C4-2B (cell line): ENCODE measurements around the gene TYW1.
"Not testable (repeated sequence)": the region's sequence is repeated elsewhere in the genome, so short reads cannot be mapped to it uniquely, and the experiment has no call there.

Experiments used
- H3K27ac ChIP-seq: fragments of 450-650 bp; 2 replicates; pipeline ENCODE4 v1.5.1; 2017
- ZFX ChIP-seq: fragments of 450-650 bp; IDR thresholded peaks from 2 replicates; pipeline ENCODE4 v1.6.1; 2017
- TF ChIP-seq, protein P1 (sequence below): fragments of 450-650 bp; conservative IDR thresholded peaks from 2 replicates; pipeline ENCODE4 v1.5.1; 2017; ENCODE audit warnings: mild to moderate bottlenecking

The TYW1 gene

DNA sequence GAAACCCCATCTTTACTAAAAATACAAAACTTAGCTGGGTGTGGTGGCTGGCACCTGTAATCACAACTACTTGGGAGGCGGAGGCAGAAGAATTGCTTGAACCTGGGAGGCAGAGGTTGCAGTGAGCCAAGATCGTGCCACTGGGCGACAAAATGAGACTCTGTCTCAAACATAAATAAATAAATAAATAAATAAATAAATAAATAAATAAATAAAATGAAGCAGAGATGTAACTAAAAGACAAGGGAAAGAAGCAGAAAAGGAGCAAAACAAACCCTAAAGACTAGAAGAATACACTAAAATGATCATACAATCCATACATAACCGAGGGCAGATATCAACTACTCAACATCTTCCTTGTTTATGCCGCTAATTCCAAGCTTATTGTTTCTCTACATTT is 209.8 kb downstream of the TYW1 start:
- TF ChIP-seq, protein P1, sequence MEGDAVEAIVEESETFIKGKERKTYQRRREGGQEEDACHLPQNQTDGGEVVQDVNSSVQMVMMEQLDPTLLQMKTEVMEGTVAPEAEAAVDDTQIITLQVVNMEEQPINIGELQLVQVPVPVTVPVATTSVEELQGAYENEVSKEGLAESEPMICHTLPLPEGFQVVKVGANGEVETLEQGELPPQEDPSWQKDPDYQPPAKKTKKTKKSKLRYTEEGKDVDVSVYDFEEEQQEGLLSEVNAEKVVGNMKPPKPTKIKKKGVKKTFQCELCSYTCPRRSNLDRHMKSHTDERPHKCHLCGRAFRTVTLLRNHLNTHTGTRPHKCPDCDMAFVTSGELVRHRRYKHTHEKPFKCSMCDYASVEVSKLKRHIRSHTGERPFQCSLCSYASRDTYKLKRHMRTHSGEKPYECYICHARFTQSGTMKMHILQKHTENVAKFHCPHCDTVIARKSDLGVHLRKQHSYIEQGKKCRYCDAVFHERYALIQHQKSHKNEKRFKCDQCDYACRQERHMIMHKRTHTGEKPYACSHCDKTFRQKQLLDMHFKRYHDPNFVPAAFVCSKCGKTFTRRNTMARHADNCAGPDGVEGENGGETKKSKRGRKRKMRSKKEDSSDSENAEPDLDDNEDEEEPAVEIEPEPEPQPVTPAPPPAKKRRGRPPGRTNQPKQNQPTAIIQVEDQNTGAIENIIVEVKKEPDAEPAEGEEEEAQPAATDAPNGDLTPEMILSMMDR: no peak

DNA sequence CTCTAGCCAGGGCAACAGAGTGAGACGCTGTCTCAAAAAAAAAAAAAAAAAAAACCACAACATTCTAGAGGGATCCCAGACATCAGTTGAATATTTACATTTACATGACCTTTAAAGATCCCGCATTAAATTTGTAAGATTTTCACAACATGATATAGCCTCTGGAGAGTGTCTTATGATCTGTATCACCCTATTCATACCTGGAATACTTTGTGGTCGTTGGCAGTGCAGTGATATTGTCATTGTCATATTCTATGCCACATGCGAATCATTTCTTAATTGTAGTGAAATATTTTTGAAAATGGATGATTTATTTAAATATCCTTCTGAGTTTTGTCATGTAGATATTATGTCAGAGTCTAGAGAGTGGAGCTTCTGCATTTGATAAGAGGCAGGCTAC is 212.0 kb downstream of the TYW1 start:
- H3K27ac ChIP-seq: not testable (repeated sequence)

More for the DNA sequence above, 209.8 kb downstream of the TYW1 start:
- H3K27ac ChIP-seq: no peak overlapping the region

DNA sequence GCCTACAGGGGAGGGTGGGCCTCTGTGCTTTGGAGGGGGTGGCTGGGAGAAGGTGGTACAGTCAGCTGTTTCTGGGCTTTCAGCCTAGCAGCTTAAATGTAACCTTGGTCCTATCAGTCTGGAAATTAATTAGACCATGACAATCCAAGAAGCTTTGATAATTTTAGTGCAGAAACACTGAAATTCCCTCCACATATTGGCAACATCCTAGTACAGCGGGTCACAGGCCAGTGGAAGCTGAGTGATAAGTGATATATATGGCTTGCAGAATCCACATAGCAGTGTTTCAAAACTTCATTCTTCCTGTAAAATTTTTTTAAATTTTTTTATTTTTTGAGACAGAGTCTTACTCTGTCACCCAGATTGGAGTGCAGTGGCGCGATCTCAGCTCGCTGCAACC is 212.6 kb downstream of the TYW1 start:
- TF ChIP-seq ZFX: no peak
- TF ChIP-seq, protein P1: no peak
- no peak overlapping the region for H3K27ac ChIP-seq

DNA sequence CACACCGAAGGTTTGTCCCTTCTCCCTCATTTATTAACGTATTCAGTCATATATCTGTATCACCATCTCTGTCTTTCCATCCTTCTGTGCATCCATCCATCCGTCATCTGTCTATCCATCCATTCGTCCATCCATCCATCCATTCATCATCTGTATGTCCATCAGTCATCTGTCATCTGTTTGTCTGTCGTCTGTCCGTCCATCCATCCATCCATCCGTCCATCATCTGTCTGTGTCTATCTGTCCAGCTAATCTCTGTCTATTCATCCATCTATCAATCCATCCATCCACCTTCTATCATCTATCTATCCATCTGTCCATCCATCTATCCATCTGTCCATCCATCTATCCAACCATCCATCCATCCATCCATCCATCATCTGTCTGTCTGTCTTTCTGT is 213.9 kb downstream of the TYW1 start:
- no peak for TF ChIP-seq ZFX
- TF ChIP-seq, protein P1: no peak
- H3K27ac ChIP-seq: no peak overlapping the region

DNA sequence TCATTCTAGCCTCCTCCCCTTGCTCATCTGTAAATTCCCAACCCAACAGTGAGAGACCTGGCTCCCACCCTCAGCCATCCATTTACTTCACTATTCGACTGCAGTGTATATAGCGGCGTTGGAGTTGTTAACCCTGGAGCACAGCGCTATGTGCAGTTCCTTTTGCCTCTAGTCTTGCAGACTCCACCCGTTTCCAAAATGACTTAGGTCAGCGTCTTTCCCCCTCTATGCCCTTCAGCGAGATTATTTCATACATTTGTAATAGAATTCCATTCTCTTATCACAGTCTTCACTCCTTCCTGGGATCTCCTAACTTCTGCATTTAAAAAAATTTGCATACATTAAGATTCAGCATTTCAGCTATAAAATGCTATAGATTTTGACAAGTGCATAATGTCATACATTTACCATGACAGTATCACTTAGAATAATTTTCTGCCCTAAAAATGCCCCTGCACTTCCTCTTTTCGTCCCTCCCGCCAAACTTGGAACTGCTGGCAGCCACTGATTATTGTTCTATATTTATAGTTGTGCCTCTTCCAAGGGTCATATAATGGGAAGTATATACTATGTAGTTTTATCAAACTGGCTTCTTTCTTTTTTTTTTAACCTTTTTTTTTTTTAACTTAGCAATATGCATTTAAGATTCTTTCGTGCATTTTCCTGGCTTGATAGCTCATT is 215.2 kb downstream of the TYW1 start:
- H3K27ac ChIP-seq: not testable (repeated sequence)

DNA sequence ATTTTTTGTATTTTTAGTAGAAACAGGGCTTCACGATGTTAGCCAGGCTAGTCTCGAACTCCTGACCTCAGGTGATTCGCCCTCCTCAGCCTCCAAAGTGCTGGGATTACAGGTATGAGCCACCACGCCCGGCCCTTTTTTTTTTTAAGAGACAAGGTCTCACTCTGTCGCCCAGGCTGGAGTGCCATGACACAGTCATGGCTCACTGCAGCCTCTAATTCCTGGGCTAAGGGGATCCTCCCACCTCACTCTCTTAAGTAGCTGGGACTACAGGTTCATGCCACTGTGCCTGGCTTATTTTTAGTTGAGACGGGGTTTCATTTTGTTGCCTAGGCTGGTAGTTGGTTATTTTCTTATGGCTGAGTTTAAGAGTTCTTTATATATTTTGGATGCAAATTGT is 216.4 kb downstream of the TYW1 start:
- not testable (repeated sequence) for H3K27ac ChIP-seq

DNA sequence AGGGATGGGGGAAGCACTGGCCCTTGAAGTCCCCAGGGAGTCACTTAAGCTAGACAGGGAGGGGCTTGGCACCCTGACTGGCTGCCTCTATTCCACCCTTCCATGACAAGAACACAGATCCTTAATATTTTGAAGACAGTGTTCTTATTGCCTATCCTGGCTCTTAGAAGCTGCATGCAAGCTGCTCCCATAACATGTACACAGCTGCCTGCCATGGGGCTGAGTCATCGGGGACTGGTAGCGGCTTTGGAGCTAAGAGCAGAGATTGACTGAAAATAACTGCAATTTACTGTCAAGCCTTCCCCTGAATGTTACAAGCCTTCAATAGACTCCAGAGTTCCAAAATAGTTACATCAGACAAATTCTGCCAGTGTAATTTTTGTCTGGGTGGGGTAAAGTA is 226.9 kb downstream of the TYW1 start:
- not testable (repeated sequence) for H3K27ac ChIP-seq

DNA sequence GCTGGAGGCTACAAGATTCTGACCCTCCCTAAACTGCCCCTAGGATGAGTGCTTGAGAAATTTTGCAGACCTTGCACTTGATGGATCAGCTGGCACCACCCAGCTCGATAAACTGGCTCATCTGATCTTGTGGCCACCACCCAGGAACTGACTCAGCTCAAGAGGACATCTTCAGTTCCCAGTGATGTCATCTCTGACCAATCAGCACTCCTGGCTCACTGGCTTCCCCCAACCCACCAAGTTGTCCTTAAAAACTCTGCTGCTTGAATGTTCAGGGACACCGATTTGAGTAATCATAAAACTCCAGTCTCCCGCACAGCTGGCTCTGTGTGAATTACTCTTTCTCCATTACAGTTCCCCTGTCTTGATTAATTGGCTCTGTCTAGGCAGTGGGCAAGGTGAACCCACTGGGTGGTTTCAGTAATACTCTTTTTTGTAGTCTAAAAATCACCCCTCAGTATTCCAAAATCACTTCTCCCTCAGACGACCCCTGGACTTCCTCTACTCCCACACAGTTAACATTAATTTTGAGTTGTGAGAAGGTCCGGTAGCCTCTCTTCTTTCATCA is 229.8 kb downstream of the TYW1 start:
- not testable (repeated sequence) for H3K27ac ChIP-seq

DNA sequence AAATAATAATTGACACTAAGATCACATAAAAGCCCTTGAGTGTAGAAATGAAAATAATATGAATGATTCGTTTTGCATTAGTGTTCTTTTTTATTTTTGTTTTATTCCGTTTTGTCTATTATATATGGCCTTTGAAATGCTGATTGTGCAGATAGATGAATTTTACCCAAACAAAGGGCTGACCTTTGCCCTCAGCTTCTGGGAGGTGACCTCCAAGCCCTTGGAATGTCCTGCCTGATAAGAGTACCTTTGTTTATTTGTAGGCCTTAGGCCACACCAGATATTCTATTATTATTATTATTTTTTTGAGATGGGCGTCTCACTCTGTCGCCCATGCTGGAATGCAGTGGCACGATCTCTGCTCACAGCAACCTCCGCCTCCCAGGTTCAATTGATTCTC is 230.3 kb downstream of the TYW1 start:
- not testable (repeated sequence) for H3K27ac ChIP-seq

DNA sequence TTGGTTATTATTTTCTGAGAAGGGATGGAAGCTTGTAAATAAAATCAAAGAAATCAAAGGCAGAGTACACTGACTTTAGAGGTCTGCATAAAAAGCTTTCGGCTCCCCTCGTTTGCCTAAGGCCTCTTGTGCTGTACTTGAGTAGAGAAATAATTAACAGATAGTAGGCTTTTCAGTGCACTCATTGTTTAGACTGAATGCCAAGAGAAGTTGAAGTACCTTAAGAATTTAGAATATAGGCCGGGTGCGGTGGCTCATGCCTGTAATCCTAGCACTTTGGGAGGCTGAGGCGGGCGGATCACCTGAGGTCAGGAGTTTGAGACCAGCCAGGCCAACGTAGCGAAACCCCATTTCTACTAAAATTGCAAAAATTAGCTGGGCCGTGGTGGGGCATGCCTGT is 232.4 kb downstream of the TYW1 start:
- H3K27ac ChIP-seq: not testable (repeated sequence)

DNA sequence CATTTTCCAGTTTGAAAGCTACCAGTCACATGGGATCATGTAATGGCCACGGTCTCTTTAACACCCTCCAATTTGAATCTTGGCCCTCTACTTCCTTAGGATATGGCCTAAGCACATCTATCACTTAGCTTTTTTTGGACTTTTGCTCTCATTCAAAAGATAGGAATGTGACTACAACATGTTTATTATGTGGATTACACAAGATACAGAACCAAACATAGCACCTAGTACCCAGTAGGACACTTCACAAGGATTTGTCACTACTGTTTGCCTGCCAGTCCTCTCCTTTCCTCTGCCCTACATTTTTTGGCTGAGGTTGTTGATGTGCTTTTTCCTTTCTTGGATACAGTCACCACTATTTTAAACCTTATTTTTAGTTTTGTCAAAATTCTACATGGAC is 233.4 kb downstream of the TYW1 start:
- H3K27ac ChIP-seq: not testable (repeated sequence)

DNA sequence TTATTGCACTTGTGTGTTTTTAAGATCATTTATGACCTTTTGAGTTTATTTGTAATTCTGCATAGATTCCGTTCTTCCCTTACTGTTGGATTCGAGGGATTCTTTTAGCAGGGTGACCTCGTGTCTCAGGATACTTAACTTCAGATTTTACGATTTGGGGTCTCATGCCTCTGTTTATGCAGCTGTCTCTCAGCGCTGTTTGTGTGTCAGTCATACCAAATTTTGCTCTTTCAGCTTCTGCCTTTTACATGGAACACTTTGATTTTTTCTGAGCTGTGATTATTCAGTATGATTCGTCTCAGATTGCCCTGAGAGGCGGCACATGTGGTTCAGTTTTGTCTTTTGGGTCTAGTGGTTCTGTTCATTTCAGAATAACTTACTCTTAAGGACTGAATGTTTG is 236.9 kb downstream of the TYW1 start:
- not testable (repeated sequence) for H3K27ac ChIP-seq

DNA sequence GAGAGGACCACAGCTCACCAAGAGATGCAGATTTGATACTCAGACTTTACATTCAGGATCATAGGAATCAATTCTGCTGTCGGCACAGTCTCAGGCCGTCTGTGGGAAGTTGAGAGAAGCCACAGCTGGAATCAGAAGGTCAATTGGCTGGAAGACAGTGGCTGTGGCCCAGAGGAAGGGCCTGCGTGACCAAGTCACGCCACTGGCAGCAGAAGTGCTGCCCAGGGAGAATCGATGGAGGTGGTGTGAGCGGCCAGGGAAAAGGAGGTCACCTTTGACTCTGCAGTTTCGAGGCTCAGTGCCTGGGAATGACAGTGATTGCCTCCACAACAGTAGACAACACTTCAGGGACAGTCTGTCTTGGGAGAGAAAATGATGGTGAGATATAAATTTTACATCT is 239.6 kb downstream of the TYW1 start:
- H3K27ac ChIP-seq: not testable (repeated sequence)

DNA sequence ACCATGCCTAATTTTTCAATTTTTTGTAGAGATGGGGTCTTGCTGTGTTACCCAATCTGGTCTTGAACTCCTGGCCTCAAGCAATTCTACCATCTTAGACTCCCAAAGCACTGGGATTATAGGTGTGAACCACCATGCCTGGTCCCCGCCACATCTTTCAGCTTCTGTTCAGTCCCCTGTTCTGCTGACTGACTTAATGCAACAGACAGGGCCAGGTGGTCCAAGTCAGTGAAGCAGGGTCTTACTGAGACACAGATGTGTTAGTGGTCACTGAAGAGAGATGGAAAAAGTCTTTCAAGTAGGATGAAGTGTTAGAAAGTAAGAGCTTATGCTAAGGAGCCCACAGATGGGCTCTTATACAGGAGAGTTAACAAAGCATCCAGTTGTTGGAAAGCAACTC is 246.2 kb downstream of the TYW1 start:
- not testable (repeated sequence) for H3K27ac ChIP-seq

DNA sequence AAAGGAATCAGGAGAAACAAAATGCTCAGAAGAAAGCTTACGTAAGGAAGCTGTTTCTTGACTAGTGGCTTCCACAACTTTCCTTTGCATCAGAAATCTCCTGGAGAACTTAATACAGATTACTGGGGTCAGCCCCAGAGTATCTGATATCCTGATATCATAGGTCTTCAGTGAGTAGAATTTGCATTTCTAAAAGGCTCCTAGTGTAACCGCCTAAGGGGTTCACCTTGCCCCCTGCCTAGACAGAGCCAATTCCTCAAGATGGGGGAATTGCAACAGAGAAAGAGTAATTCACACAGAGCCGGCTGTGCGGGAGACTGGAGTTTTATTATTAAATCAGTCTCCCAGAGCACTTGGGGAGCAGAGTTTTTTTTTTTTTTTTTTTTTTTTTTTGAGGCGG is 251.7 kb downstream of the TYW1 start:
- not testable (repeated sequence) for H3K27ac ChIP-seq
